GM23248 (cell line): ENCODE data around the gene CAMTA1. TPM values are rescaled to one million over a fixed set of nuclear protein-coding genes. Genes with fewer than 3 reads are reported as not detected.

ENCODE experiments used
- DNase-seq: peaks from one replicate; pipeline ENCODE4 v3.0.0-alpha.2; 2015
- H2AFZ ChIP-seq: fragments of 200-600 bp; sonication (generic); 2 replicates; pipeline ENCODE4 v1.6.1; 2016; ENCODE audit warnings: antibody characterized with exemption
- H3F3A ChIP-seq: fragments of 200-600 bp; sonication (generic); 2 replicates; pipeline ENCODE4 v1.6.1; 2016; ENCODE audit warnings: mild to moderate bottlenecking, antibody characterized with exemption, mixed run types; ENCODE audit not compliant: insufficient read depth
- H3K27ac ChIP-seq: fragments of 200-600 bp; sonication (generic); 2 replicates; pipeline ENCODE4 v1.5.1; 2016; ENCODE audit warnings: mild to moderate bottlenecking
- H3K27me3 ChIP-seq: fragments of 200-600 bp; sonication (generic); replicated peaks from 2 replicates; pipeline ENCODE4 v1.6.1; 2016; ENCODE audit warnings: mild to moderate bottlenecking; ENCODE audit not compliant: insufficient read depth
- H3K36me3 ChIP-seq: fragments of 200-600 bp; sonication (generic); 2 replicates; pipeline ENCODE4 v1.6.1; 2016; ENCODE audit warnings: low read depth, mild to moderate bottlenecking
- H3K4me1 ChIP-seq: fragments of 200-600 bp; sonication (generic); 2 replicates; pipeline ENCODE4 v1.6.1; 2016; ENCODE audit warnings: mild to moderate bottlenecking; ENCODE audit not compliant: insufficient read depth
- H3K4me2 ChIP-seq: fragments of 200-600 bp; sonication (generic); one replicate; pipeline ENCODE4 v1.6.1; 2016; ENCODE audit warnings: mild to moderate bottlenecking; ENCODE audit not compliant: unreplicated experiment
- H3K4me3 ChIP-seq: fragments of 200-600 bp; sonication (generic); 2 replicates; pipeline ENCODE4 v1.5.1; 2016; ENCODE audit warnings: mild to moderate bottlenecking
- H3K79me2 ChIP-seq: fragments of 200-600 bp; sonication (generic); 2 replicates; pipeline ENCODE4 v1.6.1; 2016; ENCODE audit warnings: mild to moderate bottlenecking; ENCODE audit not compliant: insufficient read depth
- H3K9ac ChIP-seq: fragments of 200-600 bp; sonication (generic); 2 replicates; pipeline ENCODE4 v1.6.1; 2016; ENCODE audit warnings: mild to moderate bottlenecking
- H3K9me2 ChIP-seq: fragments of 200-600 bp; sonication (generic); 2 replicates; pipeline ENCODE4 v1.6.1; 2016; ENCODE audit warnings: mixed run types, mild to moderate bottlenecking, moderate library complexity; ENCODE audit not compliant: insufficient read depth
- H3K9me3 ChIP-seq: fragments of 200-600 bp; sonication (generic); one replicate; pipeline ENCODE4 v1.6.1; 2017; ENCODE audit warnings: low read depth
- H4K20me1 ChIP-seq: fragments of 200-600 bp; sonication (generic); 2 replicates; pipeline ENCODE4 v1.6.0; 2016; ENCODE audit not compliant: insufficient read depth
- EZH2 ChIP-seq: fragments of 200-600 bp; sonication (generic); IDR thresholded peaks from 2 replicates; pipeline ENCODE4 v1.6.1; 2018; ENCODE audit warnings: antibody characterized with exemption, mild to moderate bottlenecking; ENCODE audit not compliant: insufficient read depth, poor library complexity, severe bottlenecking
- EZH2phosphoT487 ChIP-seq: fragments of 200-600 bp; sonication (generic); IDR thresholded peaks from 2 replicates; pipeline ENCODE4 v1.6.1; 2018; ENCODE audit warnings: antibody characterized with exemption, moderate library complexity, mild to moderate bottlenecking, low read depth; ENCODE audit not compliant: insufficient read depth
- WGBS, 2 experiments: methylation state at CpG; one replicate each; pipeline ENCODE4 v1.1.6; 2015 to 2017; ENCODE audit warnings: low lambda C conversion rate in 2 of 2, low coverage in 1 of 2; ENCODE audit errors: missing lambda C conversion rate in 2 of 2; 5-methylcytosine and 5-hydroxymethylcytosine counted together
- in situ Hi-C: fragments of 300-500 bp; cut with MboI; formaldehyde crosslinking; loops from 2 replicates; pipeline ENCODE4 v1.15.0; 2020
- polyA plus RNA-seq: library from polyadenylated mRNA; unstranded; fragments of >200 nt; fragmentation: Nextera tagmentation; extraction: Ambion mirVana; gene quantifications from 2 replicates; pipeline ENCODE4 v1.2.1, GENCODE V29; 2016
- total RNA-seq: library from RNA; depleted of rRNA; stranded (reverse); fragments of >200 nt; shearing (Covaris generic); gene quantifications from 2 replicates; pipeline ENCODE4 v1.2.3, GENCODE V29; 2014

CAMTA1 gene
- total and polyA plus RNA-seq, 2 experiments from 2014 or later, result 50.1 to 165 TPM

GRCh38 chr1:6756457-6756856, 28.8 kb upstream of the CAMTA1 start:
- Histone ChIP-seq H3K9me2 (no peaks in the 10 kb centered on the region), H3K27me3 (no peaks in the 10 kb centered on the region), H3K27ac (no peak overlapping the region), H3F3A (no peaks in the 10 kb centered on the region), H3K4me2 (no peak overlapping the region), H3K4me1 (no peaks in the 10 kb centered on the region), H3K9me3 (no peaks in the 10 kb centered on the region), H2AFZ (no peak overlapping the region), H3K79me2 (no peaks in the 10 kb centered on the region), H3K4me3 (no peak overlapping the region), H3K9ac (no peak overlapping the region), H4K20me1 (no peaks in the 10 kb centered on the region), H3K36me3 (no peaks in the 10 kb centered on the region)
- TF ChIP-seq EZH2, result no peak
- no peak for TF ChIP-seq EZH2phosphoT487
- 47 to 62% methylated on average over 1 of the region's 1 CpG for WGBS, 2 experiments
- in situ Hi-C loops, result no loop called here
- DNase-seq, result no peak

GRCh38 chr1:6757719-6758435, 27.4 kb upstream of the CAMTA1 start:
- H3K4me2 ChIP-seq, result peak overlapping the region; percentile 71
- 22 to 23% methylated on average over 23 to 25 of the region's 25 CpGs for WGBS, 2 experiments
- no peak overlapping the region for H3K27ac ChIP-seq
- no peaks in the 10 kb centered on the region for H4K20me1 ChIP-seq
- H3K36me3 ChIP-seq, result no peaks in the 10 kb centered on the region
- no peak overlapping the region for H3K9ac ChIP-seq
- no peaks in the 10 kb centered on the region for H3K27me3 ChIP-seq
- peak; percentile 66 for DNase-seq
- H3K4me3 ChIP-seq, result peak overlapping the region; percentile 66
- peak overlapping the region; percentile 78 for H2AFZ ChIP-seq
- H3F3A ChIP-seq, result no peaks in the 10 kb centered on the region
- H3K4me1 ChIP-seq, result no peaks in the 10 kb centered on the region
- no peak for TF ChIP-seq EZH2phosphoT487
- TF ChIP-seq EZH2, result no peak
- no peaks in the 10 kb centered on the region for H3K79me2 ChIP-seq
- in situ Hi-C loops, result no loop called here
- H3K9me2 ChIP-seq, result no peaks in the 10 kb centered on the region
- H3K9me3 ChIP-seq, result no peaks in the 10 kb centered on the region

DNA sequence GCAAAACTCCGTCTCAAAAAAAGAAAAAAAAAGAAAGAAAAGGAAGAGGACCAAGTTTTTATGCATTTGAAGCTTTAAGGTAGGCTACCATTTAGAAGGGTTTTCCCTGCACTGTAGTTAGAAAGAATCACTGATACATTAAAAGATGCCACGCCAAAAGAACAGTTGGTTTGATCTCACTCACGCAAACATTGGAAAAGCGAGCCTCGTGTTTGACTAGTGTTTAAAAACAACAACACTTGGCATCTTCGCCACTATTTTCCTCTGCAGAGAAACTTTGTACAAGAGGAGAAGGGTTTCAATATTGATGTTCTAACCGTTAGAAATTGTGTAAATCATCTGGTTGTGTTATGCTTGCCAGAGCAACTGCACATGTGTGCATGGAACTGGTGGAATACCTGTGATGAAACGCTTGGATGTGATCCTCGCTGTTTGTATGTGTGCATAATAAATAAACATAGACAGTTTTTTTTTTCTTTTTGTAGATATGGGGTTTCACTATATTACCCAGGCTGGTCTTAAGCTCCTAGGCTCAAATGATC, 24.0 kb upstream of the CAMTA1 start:
- H3K4me2 ChIP-seq, result no peak overlapping the region
- no peak for TF ChIP-seq EZH2
- no peak for TF ChIP-seq EZH2phosphoT487
- no peaks in the 10 kb centered on the region for H3F3A ChIP-seq
- H3K4me3 ChIP-seq, result no peak overlapping the region
- no peak for DNase-seq
- H3K9me3 ChIP-seq, result no peaks in the 10 kb centered on the region
- no peak overlapping the region for H3K27ac ChIP-seq
- WGBS, 2 experiments, result 72 to 77% methylated on average over 9 of the region's 9 CpGs
- no peaks in the 10 kb centered on the region for H3K9me2 ChIP-seq
- H3K36me3 ChIP-seq, result no peaks in the 10 kb centered on the region
- H3K79me2 ChIP-seq, result no peaks in the 10 kb centered on the region
- H3K27me3 ChIP-seq, result no peaks in the 10 kb centered on the region
- in situ Hi-C loops, result no loop called here
- no peaks in the 10 kb centered on the region for H3K4me1 ChIP-seq
- H3K9ac ChIP-seq, result no peak overlapping the region
- H2AFZ ChIP-seq, result no peak overlapping the region
- no peaks in the 10 kb centered on the region for H4K20me1 ChIP-seq

- Histone ChIP-seq H4K20me1 (no peaks in the 10 kb centered on the region), H2AFZ (no peak overlapping the region), H3K4me1 (no peaks in the 10 kb centered on the region), H3K79me2 (no peaks in the 10 kb centered on the region), H3K4me2 (no peak overlapping the region), H3K27me3 (no peaks in the 10 kb centered on the region), H3K9me3 (no peaks in the 10 kb centered on the region), H3K27ac (no peak overlapping the region), H3K9ac (no peak overlapping the region), H3K36me3 (no peaks in the 10 kb centered on the region), H3K4me3 (no peak overlapping the region), H3K9me2 (no peaks in the 10 kb centered on the region), H3F3A (no peaks in the 10 kb centered on the region)
- in situ Hi-C loops, result no loop called here
- 61 to 69% methylated on average over 6 of the region's 6 CpGs for WGBS, 2 experiments
- TF ChIP-seq EZH2phosphoT487, result no peak
- no peak for TF ChIP-seq EZH2
- no peak for DNase-seq
Observed at GRCh38 chr1:6762060-6762459, 23.2 kb upstream of the CAMTA1 start.
